Measurements from ENCODE around the gene KLHL17.
"Not testable (repeated sequence)": the region's sequence is repeated elsewhere in the genome, so short reads cannot be mapped to it uniquely, and the experiment has no call there.

The KLHL17 gene

GRCh38 chr1:982765-983436 is 22.5 kb downstream of the KLHL17 start:
- DNase-seq, result no peak

DNA sequence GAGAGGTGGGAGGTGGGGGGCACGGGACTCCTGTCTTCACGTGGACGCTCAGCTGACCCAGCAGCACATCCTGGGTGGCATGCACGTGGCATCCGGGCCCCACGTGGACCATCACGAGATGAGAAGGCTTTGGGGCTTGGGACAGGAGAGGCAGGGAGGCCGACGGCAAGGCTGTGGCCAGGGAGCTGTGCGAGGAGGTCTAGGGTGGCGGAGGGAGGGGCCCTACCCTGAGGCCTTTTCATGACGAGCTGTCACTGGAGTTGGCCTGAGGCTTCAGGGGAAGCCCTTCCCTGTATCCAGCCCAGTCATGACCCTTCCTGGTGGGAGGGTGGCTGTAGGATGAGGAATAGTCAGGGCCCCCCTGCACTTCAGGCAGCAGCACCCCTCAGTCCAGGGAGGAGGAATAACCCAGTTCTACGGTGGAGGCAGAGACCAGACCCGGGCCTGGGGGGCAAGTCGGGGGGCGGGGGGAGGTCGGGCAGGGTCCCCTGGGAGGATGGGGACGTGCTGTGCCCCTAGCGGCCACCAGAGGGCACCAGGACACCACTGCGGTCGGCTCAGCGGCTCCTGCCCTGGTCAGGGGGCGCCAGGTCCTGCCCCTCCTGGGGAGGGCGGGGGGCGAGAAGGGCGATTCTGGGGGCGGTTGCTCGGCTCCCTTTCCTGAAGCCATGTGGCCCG is 23.6 kb downstream of the KLHL17 start:
- no peak for DNase-seq

DNA sequence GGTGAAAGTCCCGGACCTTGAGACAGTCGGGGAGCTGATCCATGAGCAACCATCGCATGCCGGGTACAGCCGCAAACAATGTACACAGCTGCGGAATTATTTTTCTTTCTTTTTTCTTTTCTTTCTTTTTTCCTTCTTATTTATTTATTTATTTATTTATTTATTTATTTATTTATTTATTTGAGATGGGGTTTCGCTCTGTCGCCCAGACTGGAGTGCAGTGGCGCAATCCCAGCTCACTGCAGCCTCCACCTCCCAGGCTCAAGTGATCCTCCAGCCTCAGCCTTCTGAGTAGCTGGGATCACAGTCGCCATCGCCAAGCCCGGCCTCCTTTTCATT is 24.1 kb downstream of the KLHL17 start:
- no peak for DNase-seq

DNA sequence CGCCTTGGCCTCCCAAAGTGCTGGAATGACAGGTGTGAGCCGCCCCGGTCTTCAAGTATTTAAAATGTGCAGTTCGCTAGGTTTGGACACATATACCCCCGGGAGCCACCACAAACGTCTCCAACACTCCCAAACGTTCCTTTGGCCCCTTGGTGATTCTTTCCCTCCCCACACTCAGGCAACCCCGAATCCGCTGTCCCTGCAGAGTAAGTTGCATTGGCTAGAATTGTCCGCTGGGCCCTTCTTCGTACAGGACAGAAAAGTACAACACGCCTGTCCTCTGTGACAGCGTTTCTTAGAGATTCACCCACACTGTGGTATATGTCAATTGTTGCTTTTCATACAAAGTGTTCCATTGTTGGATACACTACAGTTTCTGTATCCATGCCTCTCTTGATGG is 24.7 kb downstream of the KLHL17 start:
- DNase-seq, result no peak

DNA sequence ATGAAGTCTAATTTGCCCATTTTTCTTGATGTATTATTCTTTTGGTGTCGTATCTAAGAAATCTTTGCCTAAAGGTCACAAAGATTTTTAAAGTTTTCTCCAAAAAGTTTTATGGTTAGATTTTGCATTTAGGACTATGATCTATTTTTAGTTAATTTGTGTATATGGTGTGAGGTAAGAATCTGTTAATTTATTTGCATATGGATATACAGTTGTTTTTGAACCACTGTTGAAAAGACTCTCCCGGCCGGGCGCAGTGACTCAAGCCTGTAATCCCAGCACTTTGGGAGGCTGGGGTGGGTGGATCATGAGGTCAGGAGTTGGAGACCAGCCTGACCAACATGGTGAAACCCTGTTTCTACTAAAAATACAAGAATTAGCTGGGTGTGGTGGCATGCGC is 27.7 kb downstream of the KLHL17 start:
- DNase-seq, result not testable (repeated sequence)

DNA sequence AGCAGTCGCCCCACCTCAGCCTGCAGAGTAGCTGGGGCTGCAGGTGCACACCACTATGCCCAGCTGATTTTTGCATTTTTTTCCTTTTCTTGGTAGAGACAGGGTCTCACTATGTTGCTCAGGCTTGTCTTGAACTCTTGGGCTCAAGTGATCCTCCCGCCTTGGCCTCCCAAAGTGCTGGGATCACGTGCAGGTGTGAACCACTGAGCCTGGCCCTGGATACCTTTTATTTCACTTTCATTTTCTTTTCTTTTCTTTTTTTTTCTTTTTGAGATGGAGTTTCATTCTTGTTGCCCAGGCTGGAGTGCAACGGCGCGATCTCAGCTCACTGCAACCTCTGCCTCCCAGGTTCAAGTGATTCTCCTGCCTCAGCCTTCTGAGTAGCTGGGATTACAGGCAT is 30.9 kb downstream of the KLHL17 start:
- not testable (repeated sequence) for DNase-seq

DNA sequence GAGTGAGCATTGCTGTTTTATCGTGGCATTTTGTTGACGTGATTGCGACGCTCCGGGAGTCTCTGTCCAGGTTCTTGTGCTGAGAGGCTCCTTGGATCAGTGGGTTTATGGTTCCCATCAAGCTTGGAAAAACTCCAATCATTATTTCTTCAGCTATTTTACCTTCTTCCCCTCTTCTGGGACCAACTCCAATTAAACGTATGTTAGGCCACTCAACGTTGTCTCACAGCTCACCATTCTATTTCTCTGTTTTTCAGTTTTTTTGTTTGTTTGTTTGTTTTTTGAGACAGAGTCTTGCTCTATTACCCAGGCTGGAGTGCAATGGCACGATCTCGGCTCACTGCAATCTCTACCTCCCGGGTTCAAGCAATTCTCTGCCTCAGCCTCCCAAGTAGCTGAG is 31.5 kb downstream of the KLHL17 start:
- no peak for DNase-seq

GRCh38 chr1:992362-992761 is 32.0 kb downstream of the KLHL17 start:
- no peak for DNase-seq

GRCh38 chr1:993379-993995 is 33.1 kb downstream of the KLHL17 start:
- no peak for DNase-seq

DNA sequence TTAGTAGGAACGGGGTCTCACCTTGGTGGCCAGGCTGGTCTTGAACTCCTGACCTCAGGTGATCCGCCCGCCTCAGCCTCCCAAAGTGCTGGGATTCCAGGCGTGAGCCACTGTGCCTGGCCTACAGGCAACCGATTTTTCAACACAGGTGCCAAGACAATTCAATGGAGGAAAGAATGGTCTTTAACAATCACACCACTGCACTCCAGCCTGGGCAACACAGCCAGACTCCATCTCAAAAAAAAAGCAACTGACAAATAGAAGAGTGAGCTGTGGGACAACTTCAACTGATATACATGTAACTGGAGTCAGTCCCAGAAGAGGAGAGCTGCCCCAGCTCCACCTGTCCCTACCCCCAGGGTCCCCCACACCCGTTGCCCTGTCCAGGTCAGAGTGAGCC is 34.2 kb downstream of the KLHL17 start:
- DNase-seq, result not testable (repeated sequence)

- no peak for DNase-seq
Measured at GRCh38 chr1:995665-996633, 35.6 kb downstream of the KLHL17 start.

GRCh38 chr1:996851-997712 is 36.7 kb downstream of the KLHL17 start:
- no peak for DNase-seq

GRCh38 chr1:997713-997992 is 37.3 kb downstream of the KLHL17 start:
- no peak for DNase-seq

DNA sequence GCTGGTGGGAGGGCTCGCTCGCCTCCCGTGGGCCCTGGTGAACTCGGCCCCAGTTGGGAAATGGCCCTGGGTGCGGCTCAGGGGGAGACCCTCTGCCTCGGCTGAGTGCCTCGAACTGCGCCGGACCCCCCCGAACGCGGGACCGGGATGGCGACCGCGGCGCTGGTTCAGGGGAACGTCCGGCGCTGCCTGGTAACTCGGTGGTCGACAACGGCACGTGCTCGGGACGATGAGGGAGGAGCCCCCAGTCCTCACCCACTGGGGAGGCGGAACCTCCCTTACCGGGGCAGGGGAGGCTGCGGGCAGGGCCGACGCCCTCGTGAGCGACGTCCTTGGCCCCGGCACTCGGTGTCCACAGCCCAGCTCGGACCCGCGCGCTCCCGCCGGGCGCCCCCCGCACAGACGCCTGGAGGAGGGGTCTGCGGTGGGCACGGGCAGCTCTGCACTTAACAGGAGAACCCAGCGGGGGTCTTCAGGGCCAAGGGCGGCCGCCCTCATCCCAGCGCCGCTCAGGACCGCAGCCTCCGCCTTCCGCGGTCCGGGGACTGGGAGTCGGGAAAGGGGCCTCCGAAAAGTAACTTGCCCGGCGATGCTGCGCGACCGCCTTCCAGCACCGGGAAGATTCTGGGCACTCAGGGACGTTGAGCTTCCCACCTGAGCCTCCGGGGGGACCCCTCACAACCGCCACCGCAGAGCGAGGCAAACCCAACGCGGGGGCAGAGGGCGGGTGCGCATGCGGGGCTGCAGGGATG is 37.8 kb downstream of the KLHL17 start:
- no peak for DNase-seq

GRCh38 chr1:998745-998994 is 38.3 kb downstream of the KLHL17 start:
- DNase-seq, result no peak

- DNase-seq, result no peak
Measured at GRCh38 chr1:998995-999724, 38.8 kb downstream of the KLHL17 start.

DNA sequence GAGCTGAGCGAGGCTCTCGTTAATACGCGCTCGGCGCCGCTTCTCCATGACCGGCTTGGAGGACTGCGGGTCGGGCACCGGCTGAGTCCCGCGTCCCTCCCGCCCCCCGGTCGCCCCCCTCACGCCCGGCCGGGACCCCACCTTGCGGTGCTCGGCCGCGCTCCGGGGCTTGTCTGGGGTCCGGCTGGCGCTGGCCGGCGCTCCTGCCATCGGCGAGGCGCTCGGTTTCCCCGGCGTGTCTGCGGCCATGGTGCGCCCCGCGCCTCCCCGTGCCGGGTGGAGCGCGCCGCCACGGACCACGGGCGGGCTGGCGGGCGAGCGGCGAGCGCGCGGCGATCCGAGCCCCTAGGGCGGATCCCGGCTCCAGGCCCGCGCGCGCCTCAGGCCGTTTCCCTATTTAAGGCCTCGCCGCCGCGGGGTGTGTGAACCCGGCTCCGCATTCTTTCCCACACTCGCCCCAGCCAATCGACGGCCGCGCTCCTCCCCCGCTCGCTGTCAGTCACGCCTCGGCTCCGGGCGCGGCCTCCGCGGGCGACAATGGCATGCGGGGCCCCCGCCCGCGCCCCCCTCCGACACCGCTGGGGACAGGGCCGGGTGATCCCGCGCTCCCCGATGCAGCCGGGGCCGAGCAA is 39.5 kb downstream of the KLHL17 start, which contains the start of gene HES4:
TSS of gene HES4 (minus strand) at position 373 of the 632 bp plus-strand sequence. CDS start at position 249, 124 bp downstream.
- peak; percentile 84 for DNase-seq

GRCh38 chr1:1000357-1001056 is 40.1 kb downstream of the KLHL17 start:
- DNase-seq, result peak; percentile 84

DNA sequence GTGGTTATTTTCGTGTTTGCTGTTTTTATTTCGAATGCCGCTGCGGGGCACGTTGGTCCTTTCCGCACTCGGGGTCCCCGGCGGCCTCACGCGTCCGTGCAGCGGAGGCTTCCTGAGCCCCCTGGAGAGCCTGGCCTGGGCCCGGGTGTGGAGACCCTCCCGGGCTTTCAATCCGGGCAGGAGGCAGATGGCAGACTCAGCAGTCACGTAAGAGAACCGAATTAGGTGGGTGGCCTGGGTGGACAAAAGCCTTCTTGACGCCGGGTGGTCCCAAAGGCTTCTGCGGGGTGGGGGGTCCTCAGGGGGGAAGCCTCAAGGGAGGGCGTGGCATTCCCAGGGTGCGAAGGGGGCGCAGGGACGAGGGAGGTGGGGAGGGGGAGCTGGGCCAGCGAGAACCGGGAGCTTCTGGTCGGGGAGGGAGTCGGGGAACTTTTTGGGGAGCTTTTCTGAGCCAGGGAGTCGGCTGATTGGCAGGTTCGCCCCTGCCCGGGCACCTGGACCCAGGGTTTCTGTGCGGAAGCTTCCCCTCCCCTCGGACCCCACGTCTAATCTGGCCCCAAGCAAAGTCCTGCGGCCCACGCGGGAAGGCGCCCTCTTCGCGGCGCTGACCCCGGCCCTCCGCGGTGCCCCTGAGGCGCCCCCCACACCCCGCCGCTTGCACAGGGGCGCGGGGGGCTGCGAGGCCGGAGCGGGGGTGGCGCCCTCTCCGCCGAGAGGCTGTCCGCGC is 40.8 kb downstream of the KLHL17 start:
- no peak for DNase-seq

Data from NCI-H226 (cell line).